GM23338 (cell line): ENCODE results near the gene KRT81. TPM values are rescaled to one million over a fixed set of nuclear protein-coding genes. Genes with fewer than 3 reads are reported as not detected.

Experiments used
- ATAC-seq: fragments of 200-7000 bp; cut with Tn5 transposase; 3 replicates; pipeline ENCODE4 v1.9.1; 2020
- DNase-seq: peaks from one replicate; pipeline ENCODE4 v3.0.0-alpha.2; 2015; ENCODE audit warnings: low spot score
- H2AFZ ChIP-seq: fragments of 200-600 bp; sonication (generic); 2 replicates; pipeline ENCODE4 v1.8.0; 2016; ENCODE audit warnings: antibody characterized with exemption, mild to moderate bottlenecking, moderate library complexity
- H3F3A ChIP-seq: fragments of 200-600 bp; sonication (generic); replicated peaks from 2 replicates; pipeline ENCODE4 v1.8.0; 2017; ENCODE audit warnings: antibody characterized with exemption, mixed run types, low read depth
- H3K27ac ChIP-seq: fragments of 200-600 bp; sonication (generic); 2 replicates; pipeline ENCODE4 v1.6.1; 2016; ENCODE audit warnings: low read depth
- H3K27me3 ChIP-seq: fragments of 200-600 bp; sonication (generic); 2 replicates; pipeline ENCODE4 v1.8.0; 2016; ENCODE audit warnings: mild to moderate bottlenecking, mixed run types, moderate library complexity; ENCODE audit not compliant: insufficient read depth
- H3K36me3 ChIP-seq: fragments of 200-600 bp; sonication (generic); 2 replicates; pipeline ENCODE4 v1.8.0; 2016; ENCODE audit warnings: mild to moderate bottlenecking; ENCODE audit not compliant: insufficient read depth
- H3K4me1 ChIP-seq: fragments of 200-600 bp; sonication (generic); 2 replicates; pipeline ENCODE4 v1.8.0; 2016; ENCODE audit warnings: mild to moderate bottlenecking, moderate library complexity; ENCODE audit not compliant: insufficient read depth
- H3K4me2 ChIP-seq: fragments of 200-600 bp; sonication (generic); 2 replicates; pipeline ENCODE4 v1.7.1; 2017; ENCODE audit warnings: mixed run types
- H3K4me3 ChIP-seq: fragments of 200-600 bp; sonication (generic); 2 replicates; pipeline ENCODE4 v1.6.1; 2016; ENCODE audit warnings: mixed run types
- H3K79me2 ChIP-seq: fragments of 200-600 bp; sonication (generic); replicated peaks from 2 replicates; pipeline ENCODE4 v1.8.0; 2017; ENCODE audit warnings: mild to moderate bottlenecking; ENCODE audit not compliant: insufficient read depth
- H3K9me2 ChIP-seq: fragments of 200-600 bp; sonication (generic); 2 replicates; pipeline ENCODE4 v1.8.0; 2017; ENCODE audit not compliant: insufficient read depth
- H4K20me1 ChIP-seq: fragments of 200-600 bp; sonication (generic); replicated peaks from 2 replicates; pipeline ENCODE4 v1.8.0; 2017; ENCODE audit warnings: mild to moderate bottlenecking; ENCODE audit not compliant: insufficient read depth
- H3K27ac Mint-ChIP-seq: 2 replicates; pipeline ENCODE4 v1.8.0; 2020; ENCODE audit warnings: inconsistent platforms, mild to moderate bottlenecking, moderate library complexity, mixed read lengths
- H3K27me3 Mint-ChIP-seq: 3 replicates; pipeline ENCODE4 v1.8.0; 2022; ENCODE audit warnings: low read depth, mild to moderate bottlenecking, moderate library complexity, mixed read lengths, inconsistent platforms; ENCODE audit not compliant: insufficient read depth, poor library complexity
- H3K36me3 Mint-ChIP-seq: 3 replicates; pipeline ENCODE4 v1.8.0; 2021; ENCODE audit warnings: low read depth, mild to moderate bottlenecking, inconsistent platforms, moderate library complexity, mixed read lengths
- H3K4me1 Mint-ChIP-seq: 3 replicates; pipeline ENCODE4 v1.8.0; 2020; ENCODE audit warnings: mild to moderate bottlenecking, inconsistent platforms, mixed read lengths
- H3K4me3 Mint-ChIP-seq: 3 replicates; pipeline ENCODE4 v1.8.0; 2021; ENCODE audit warnings: moderate library complexity, mild to moderate bottlenecking, inconsistent platforms, mixed read lengths
- H3K9me3 Mint-ChIP-seq: 3 replicates; pipeline ENCODE4 v1.8.0; 2020; ENCODE audit warnings: moderate library complexity, mild to moderate bottlenecking, inconsistent platforms, mixed read lengths
- CREB1 ChIP-seq: fragments of 250-450 bp; sonication (Bioruptor Pico); IDR thresholded peaks from 2 replicates; pipeline ENCODE4 v1.5.0; 2020; ENCODE audit warnings: low read depth, mild to moderate bottlenecking, moderate library complexity
- EZH2 ChIP-seq: fragments of 200-600 bp; sonication (generic); IDR thresholded peaks from one replicate; pipeline ENCODE4 v1.8.0; 2017; ENCODE audit warnings: antibody characterized with exemption, mild to moderate bottlenecking, low read depth; ENCODE audit not compliant: unreplicated experiment
- EZH2phosphoT487 ChIP-seq: fragments of 200-600 bp; sonication (generic); IDR thresholded peaks from one replicate; pipeline ENCODE4 v1.8.1; 2018; ENCODE audit warnings: antibody characterized with exemption; ENCODE audit not compliant: unreplicated experiment
- JUNB ChIP-seq: IDR thresholded peaks from one replicate; pipeline ENCODE4 v1.6.1; 2016; ENCODE audit warnings: antibody characterized with exemption; ENCODE audit not compliant: unreplicated experiment
- NANOG ChIP-seq: IDR thresholded peaks from 2 replicates; pipeline ENCODE4 v1.6.1; 2016; ENCODE audit warnings: antibody characterized with exemption, borderline replicate concordance
- POLR2AphosphoS5 ChIP-seq: IDR thresholded peaks from 2 replicates; pipeline ENCODE4 v1.6.1; 2016; ENCODE audit warnings: antibody characterized with exemption, low read depth
- STAT1 ChIP-seq: IDR thresholded peaks from one replicate; pipeline ENCODE4 v1.6.1; 2016; ENCODE audit warnings: antibody characterized with exemption; ENCODE audit not compliant: unreplicated experiment
- ZNF114 ChIP-seq: fragments of 250-450 bp; sonication (Bioruptor Pico); IDR thresholded peaks from 2 replicates; pipeline ENCODE4 v1.5.0; 2020; ENCODE audit warnings: mild to moderate bottlenecking, moderate library complexity
- ZNF331 ChIP-seq: fragments of 250-450 bp; sonication (Bioruptor Pico); IDR thresholded peaks from 2 replicates; pipeline ENCODE4 v1.5.0; 2020; ENCODE audit warnings: low read depth, mild to moderate bottlenecking, moderate library complexity
- polyA plus RNA-seq: library from polyadenylated mRNA; unstranded; fragments of >200 nt; fragmentation: Nextera tagmentation; extraction: Ambion mirVana; gene quantifications from 2 replicates; pipeline ENCODE4 v1.2.1, GENCODE V29; 2016
- total RNA-seq: library from RNA; depleted of rRNA; stranded (reverse); fragments of >200 nt; shearing (Covaris generic); gene quantifications from 2 replicates; pipeline ENCODE4 v1.2.3, GENCODE V29; 2014
- TF ChIP-seq, protein P1 (sequence below): fragments of 250-450 bp; sonication (Bioruptor Pico); IDR thresholded peaks from 2 replicates; pipeline ENCODE4 v1.5.0; 2020; ENCODE audit warnings: mild to moderate bottlenecking, moderate library complexity
- TF ChIP-seq, protein P2 (sequence below): IDR thresholded peaks from 2 replicates; pipeline ENCODE4 v1.6.1; 2016; ENCODE audit warnings: antibody characterized with exemption
- TF ChIP-seq, protein P3 (sequence below): IDR thresholded peaks from one replicate; pipeline ENCODE4 v1.6.1; 2018; ENCODE audit warnings: antibody characterized with exemption; ENCODE audit not compliant: unreplicated experiment

The KRT81 gene
- total and polyA plus RNA-seq, 2 experiments from 2014 or later = not detected

DNA sequence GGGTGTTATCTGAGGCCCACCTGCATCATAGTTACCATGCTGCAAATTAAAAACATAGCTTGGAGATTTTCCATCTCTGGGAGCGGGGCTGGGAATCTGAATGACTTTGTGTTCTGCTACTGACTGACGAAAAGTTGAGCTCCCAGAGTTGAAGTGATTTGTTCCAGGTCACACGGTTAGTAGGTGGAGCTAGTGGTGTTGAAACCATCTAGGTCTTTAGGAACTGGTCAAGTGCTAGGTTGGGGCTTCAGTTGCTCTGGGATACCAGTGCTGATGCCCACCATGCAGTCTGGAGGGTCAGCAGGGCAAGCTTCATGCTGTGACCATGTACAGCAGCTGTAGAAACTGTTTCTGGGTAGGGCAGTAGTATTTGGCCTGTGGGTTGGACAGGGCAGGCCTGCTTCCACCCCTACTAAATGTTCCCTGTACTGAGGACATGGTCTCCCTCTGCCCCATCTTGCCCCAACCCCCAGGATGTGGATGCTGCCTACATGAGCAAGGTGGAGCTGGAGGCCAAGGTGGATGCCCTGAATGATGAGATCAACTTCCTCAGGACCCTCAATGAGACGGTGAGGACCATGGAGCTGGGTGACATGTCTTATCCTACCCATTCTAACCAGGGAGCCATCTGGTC lies 53.0 kb downstream of the KRT81 start (continued):
- TF ChIP-seq, protein P1, sequence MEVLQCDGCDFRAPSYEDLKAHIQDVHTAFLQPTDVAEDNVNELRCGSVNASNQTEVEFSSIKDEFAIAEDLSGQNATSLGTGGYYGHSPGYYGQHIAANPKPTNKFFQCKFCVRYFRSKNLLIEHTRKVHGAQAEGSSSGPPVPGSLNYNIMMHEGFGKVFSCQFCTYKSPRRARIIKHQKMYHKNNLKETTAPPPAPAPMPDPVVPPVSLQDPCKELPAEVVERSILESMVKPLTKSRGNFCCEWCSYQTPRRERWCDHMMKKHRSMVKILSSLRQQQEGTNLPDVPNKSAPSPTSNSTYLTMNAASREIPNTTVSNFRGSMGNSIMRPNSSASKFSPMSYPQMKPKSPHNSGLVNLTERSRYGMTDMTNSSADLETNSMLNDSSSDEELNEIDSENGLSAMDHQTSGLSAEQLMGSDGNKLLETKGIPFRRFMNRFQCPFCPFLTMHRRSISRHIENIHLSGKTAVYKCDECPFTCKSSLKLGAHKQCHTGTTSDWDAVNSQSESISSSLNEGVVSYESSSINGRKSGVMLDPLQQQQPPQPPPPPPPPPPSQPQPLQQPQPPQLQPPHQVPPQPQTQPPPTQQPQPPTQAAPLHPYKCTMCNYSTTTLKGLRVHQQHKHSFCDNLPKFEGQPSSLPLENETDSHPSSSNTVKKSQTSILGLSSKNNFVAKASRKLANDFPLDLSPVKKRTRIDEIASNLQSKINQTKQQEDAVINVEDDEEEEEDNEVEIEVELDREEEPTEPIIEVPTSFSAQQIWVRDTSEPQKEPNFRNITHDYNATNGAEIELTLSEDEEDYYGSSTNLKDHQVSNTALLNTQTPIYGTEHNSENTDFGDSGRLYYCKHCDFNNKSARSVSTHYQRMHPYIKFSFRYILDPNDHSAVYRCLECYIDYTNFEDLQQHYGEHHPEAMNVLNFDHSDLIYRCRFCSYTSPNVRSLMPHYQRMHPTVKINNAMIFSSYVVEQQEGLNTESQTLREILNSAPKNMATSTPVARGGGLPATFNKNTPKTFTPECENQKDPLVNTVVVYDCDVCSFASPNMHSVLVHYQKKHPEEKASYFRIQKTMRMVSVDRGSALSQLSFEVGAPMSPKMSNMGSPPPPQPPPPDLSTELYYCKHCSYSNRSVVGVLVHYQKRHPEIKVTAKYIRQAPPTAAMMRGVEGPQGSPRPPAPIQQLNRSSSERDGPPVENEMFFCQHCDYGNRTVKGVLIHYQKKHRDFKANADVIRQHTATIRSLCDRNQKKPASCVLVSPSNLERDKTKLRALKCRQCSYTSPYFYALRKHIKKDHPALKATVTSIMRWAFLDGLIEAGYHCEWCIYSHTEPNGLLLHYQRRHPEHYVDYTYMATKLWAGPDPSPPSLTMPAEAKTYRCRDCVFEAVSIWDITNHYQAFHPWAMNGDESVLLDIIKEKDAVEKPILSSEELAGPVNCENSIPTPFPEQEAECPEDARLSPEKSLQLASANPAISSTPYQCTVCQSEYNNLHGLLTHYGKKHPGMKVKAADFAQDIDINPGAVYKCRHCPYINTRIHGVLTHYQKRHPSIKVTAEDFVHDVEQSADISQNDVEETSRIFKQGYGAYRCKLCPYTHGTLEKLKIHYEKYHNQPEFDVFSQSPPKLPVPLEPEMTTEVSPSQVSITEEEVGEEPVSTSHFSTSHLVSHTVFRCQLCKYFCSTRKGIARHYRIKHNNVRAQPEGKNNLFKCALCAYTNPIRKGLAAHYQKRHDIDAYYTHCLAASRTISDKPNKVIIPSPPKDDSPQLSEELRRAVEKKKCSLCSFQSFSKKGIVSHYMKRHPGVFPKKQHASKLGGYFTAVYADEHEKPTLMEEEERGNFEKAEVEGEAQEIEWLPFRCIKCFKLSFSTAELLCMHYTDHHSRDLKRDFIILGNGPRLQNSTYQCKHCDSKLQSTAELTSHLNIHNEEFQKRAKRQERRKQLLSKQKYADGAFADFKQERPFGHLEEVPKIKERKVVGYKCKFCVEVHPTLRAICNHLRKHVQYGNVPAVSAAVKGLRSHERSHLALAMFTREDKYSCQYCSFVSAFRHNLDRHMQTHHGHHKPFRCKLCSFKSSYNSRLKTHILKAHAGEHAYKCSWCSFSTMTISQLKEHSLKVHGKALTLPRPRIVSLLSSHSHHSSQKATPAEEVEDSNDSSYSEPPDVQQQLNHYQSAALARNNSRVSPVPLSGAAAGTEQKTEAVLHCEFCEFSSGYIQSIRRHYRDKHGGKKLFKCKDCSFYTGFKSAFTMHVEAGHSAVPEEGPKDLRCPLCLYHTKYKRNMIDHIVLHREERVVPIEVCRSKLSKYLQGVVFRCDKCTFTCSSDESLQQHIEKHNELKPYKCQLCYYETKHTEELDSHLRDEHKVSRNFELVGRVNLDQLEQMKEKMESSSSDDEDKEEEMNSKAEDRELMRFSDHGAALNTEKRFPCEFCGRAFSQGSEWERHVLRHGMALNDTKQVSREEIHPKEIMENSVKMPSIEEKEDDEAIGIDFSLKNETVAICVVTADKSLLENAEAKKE (CRISPR knock-in tag) = no peak
- TF ChIP-seq, protein P2, sequence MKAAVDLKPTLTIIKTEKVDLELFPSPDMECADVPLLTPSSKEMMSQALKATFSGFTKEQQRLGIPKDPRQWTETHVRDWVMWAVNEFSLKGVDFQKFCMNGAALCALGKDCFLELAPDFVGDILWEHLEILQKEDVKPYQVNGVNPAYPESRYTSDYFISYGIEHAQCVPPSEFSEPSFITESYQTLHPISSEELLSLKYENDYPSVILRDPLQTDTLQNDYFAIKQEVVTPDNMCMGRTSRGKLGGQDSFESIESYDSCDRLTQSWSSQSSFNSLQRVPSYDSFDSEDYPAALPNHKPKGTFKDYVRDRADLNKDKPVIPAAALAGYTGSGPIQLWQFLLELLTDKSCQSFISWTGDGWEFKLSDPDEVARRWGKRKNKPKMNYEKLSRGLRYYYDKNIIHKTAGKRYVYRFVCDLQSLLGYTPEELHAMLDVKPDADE = no peak

DNA sequence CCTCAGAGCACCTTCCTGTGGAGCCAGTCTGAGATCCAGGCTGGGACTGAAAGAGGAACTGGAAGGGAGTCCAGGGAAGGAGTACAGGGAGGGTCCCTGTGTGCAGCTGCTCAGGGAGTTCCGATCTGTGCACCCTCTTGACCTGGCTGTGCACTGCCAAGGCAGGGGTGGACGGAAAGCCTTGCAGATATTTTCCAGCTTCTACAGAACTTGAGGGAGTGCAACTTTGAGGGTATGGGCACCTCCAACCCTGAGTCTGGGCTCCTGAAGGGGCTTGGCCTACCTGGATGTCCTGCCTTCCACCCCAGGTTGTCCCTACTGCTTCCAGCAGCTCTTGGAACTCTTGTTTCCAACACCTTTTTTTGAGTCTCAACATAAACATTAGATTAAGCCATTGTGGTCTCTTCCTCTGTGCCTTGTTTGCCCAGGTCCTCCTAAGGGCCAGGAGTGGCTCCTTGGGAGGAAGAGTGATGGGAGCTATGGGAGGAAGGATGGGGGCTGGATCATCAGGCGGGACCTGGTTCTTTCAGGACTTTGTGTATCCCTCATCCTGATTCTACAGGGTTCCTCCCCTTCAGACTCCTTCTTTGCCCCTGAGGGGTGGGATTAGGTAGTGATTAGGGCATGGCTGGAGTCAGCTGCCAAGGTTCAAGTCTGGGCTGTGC lies 54.8 kb downstream of the KRT81 start:
- Mint-ChIP-seq H3K4me1 (peaks cover 49% of the 10 kb centered on the region), H3K27ac (no peak overlapping the region), H3K9me3 (no peaks in the 10 kb centered on the region), H3K4me3 (no peak overlapping the region), H3K36me3 (peaks cover 5% of the 10 kb centered on the region), H3K27me3 (peaks cover 38% of the 10 kb centered on the region)
- ATAC-seq (no peak), DNase-seq (no peak)
- 0 out of 2 replicates have a peak, but pooled peaks cover 5% of the 10 kb centered on the region for H3K9me2 ChIP-seq
- no peak overlapping the region for H3K27ac ChIP-seq
- H4K20me1 ChIP-seq = no peaks in the 10 kb centered on the region
- no peak overlapping the region for H3K4me3 ChIP-seq
- no peaks in the 10 kb centered on the region for H3K36me3 ChIP-seq
- H3K27me3 ChIP-seq = peaks cover 31% of the 10 kb centered on the region
- no peak overlapping the region for H2AFZ ChIP-seq
- H3F3A ChIP-seq = no peaks in the 10 kb centered on the region
- H3K4me2 ChIP-seq = 0 out of 2 replicates have a peak overlapping the region, but pooled peaks have one; percentile 69
- peaks cover 33% of the 10 kb centered on the region for H3K4me1 ChIP-seq
- H3K79me2 ChIP-seq = no peaks in the 10 kb centered on the region
- no peak for TF ChIP-seq JUNB
- TF ChIP-seq NANOG = no peak
- no peak for TF ChIP-seq EZH2phosphoT487
- TF ChIP-seq, protein P3, sequence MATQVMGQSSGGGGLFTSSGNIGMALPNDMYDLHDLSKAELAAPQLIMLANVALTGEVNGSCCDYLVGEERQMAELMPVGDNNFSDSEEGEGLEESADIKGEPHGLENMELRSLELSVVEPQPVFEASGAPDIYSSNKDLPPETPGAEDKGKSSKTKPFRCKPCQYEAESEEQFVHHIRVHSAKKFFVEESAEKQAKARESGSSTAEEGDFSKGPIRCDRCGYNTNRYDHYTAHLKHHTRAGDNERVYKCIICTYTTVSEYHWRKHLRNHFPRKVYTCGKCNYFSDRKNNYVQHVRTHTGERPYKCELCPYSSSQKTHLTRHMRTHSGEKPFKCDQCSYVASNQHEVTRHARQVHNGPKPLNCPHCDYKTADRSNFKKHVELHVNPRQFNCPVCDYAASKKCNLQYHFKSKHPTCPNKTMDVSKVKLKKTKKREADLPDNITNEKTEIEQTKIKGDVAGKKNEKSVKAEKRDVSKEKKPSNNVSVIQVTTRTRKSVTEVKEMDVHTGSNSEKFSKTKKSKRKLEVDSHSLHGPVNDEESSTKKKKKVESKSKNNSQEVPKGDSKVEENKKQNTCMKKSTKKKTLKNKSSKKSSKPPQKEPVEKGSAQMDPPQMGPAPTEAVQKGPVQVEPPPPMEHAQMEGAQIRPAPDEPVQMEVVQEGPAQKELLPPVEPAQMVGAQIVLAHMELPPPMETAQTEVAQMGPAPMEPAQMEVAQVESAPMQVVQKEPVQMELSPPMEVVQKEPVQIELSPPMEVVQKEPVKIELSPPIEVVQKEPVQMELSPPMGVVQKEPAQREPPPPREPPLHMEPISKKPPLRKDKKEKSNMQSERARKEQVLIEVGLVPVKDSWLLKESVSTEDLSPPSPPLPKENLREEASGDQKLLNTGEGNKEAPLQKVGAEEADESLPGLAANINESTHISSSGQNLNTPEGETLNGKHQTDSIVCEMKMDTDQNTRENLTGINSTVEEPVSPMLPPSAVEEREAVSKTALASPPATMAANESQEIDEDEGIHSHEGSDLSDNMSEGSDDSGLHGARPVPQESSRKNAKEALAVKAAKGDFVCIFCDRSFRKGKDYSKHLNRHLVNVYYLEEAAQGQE = no peak
- TF ChIP-seq ZNF331 (CRISPR knock-in tag) = no peak
- TF ChIP-seq ZNF114 (CRISPR knock-in tag) = no peak
- no peak for TF ChIP-seq STAT1
- no peak for TF ChIP-seq EZH2
- TF ChIP-seq CREB1 (CRISPR knock-in tag) = no peak
- TF ChIP-seq, protein P2 = no peak
- TF ChIP-seq POLR2AphosphoS5 = no peak
